Lower leg skin (tissue), 4 donors: ENCODE data around the gene ARID5A. TPM values are rescaled to one million over a fixed set of nuclear protein-coding genes. Genes with fewer than 3 reads are reported as not detected.
A peak's percentile ranks its signal among the peaks of the same experiment; 100 is the strongest.

ENCODE experiments used
- DNase-seq, 2 donors: peaks; one replicate each; pipeline ENCODE4 v3.0.0-alpha.2; 2019; ENCODE audit warnings: low spot score in 2 of 2
- H3K4me3 ChIP-seq: fragments of 200-600 bp; sonication (generic); 2 replicates; pipeline ENCODE4 v1.5.1; 2017; ENCODE audit warnings: mild to moderate bottlenecking, low read depth; ENCODE audit not compliant: poor library complexity, severe bottlenecking
- POLR2A ChIP-seq, 2 donors: fragments of 450-650 bp; IDR thresholded peaks; one replicate each; pipeline ENCODE4 v1.6.1; 2016 to 2017; ENCODE audit warnings: antibody characterized with exemption in 2 of 2, mild to moderate bottlenecking in 1 of 2, moderate library complexity in 1 of 2
- WGBS, 2 donors: methylation state at CpG; one replicate each; pipeline ENCODE4 v1.1.5; 2018; 5-methylcytosine and 5-hydroxymethylcytosine counted together
- intact Hi-C: fragments of 100-400 bp; cut with DNase I; formaldehyde crosslinking; loops from one replicate; pipeline ENCODE4 v1.15.0; 2023; ENCODE audit warnings: low total_unique reads
- total RNA-seq, 4 donors: library from RNA; depleted of rRNA; stranded (reverse); fragments of >200 nt; gene quantifications; one replicate each; pipeline ENCODE4 v1.1.0, GENCODE V29; 2016
- TF ChIP-seq, protein P1 (sequence below), 3 donors: fragments of 450-650 bp; IDR thresholded peaks; one replicate each; pipeline ENCODE4 v1.5.1; 2016; ENCODE audit warnings: antibody characterized with exemption in 3 of 3, mild to moderate bottlenecking in 3 of 3, moderate library complexity in 2 of 3

Gene ARID5A
- total RNA-seq, 4 donors from 2014 or later: 12.0 to 23.0 (median 19.7) TPM

DNA sequence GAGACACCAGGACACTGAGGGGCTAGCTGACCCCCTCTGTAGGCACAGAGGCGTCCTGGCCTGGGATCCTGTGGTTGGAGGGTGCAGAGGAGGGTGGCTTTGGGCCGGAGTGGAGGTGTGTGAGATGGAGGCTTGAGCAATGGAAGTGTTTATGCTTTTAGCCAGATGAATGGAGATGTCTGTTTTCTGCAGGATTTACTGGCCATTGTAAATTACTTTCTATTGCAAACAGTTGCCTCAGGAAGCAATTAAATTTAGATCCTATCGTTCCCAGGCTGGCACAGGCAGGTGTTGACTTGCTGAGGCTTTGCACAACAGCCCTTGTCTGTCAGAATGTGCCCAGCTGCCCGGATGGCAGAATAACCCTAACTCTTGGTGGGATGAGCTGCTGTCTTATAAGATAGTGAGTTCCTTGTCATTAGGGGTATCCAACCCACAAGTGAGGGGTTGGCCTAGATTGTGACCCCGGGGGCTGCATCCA lies 1.8 kb upstream of the ARID5A start:
- intact Hi-C loops: no loop called here

DNA sequence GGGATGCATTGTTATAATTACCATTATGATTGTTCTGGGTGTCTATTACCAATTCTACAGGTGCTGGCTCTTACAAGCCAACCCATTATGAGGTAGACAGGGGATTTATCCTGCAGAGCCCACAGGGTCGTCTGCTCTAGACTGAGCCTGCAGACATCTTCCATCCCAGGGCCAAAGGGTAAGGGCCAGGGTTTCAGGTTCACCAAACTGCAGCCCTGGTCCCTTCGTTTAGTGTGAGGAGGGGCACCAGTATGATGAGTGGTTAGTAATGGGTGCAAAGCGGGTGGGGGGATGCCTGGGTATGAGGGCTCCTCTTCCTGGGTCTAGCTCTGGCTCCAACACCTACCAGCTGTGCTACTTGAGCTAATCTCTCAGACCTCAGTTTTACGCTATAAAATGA lies 1.2 kb upstream of the ARID5A start:
- no peak for DNase-seq
- WGBS, 2 donors: 82 to 83% methylated on average over 4 of the region's 4 CpGs
- intact Hi-C loops: no loop called here
- TF ChIP-seq, protein P1, sequence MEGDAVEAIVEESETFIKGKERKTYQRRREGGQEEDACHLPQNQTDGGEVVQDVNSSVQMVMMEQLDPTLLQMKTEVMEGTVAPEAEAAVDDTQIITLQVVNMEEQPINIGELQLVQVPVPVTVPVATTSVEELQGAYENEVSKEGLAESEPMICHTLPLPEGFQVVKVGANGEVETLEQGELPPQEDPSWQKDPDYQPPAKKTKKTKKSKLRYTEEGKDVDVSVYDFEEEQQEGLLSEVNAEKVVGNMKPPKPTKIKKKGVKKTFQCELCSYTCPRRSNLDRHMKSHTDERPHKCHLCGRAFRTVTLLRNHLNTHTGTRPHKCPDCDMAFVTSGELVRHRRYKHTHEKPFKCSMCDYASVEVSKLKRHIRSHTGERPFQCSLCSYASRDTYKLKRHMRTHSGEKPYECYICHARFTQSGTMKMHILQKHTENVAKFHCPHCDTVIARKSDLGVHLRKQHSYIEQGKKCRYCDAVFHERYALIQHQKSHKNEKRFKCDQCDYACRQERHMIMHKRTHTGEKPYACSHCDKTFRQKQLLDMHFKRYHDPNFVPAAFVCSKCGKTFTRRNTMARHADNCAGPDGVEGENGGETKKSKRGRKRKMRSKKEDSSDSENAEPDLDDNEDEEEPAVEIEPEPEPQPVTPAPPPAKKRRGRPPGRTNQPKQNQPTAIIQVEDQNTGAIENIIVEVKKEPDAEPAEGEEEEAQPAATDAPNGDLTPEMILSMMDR (IDR thresholded peaks at IDR 0.05): no peak
- TF ChIP-seq POLR2A (IDR thresholded peaks at IDR 0.05): no peak
- H3K4me3 ChIP-seq: no peak overlapping the region

More for the DNA sequence above, 1.8 kb upstream of the ARID5A start:
- no peak for DNase-seq
- no peak overlapping the region for H3K4me3 ChIP-seq
- no peak for TF ChIP-seq POLR2A (IDR thresholded peaks at IDR 0.05)
- TF ChIP-seq, protein P1 (IDR thresholded peaks at IDR 0.05): no peak
- WGBS, 2 donors: 23 to 47% methylated on average over 5 of the region's 5 CpGs

DNA sequence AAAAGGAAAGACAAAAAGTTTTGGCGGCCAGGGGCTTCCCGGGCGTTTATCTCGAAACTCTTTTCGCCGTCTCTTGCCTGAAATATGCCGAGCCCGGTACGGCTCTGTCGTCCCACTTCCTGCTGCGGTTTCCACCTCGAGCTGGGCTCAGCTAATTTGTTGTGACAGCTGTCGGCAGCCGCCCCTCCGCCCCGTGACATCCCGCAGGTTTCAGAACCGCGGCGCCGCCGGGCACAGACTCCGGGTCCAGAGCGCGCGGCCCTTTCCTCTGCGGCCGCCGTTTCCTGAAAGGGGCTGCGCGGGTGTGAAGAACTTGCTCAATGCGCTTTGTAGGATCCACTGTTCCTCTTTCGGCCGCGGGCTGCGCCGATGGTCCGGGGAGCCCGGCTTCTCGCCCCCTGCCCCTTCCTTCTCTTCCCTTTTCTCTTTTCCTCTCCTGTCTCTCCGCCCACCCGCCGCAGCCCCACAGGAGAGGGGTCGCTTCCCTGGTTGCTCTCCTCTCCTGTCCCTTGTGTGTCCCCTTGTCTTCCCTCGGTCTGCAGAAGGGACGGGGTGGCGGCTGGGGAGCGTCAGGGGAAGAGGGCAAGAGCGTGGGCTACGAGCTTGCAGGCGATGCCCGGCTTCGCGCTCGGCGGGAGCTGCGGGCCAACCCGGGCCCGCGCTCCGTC lies 648 bp downstream of the ARID5A start:
- H3K4me3 ChIP-seq: peak overlapping the region; percentile 88
- DNase-seq: peak; percentile 72 to 95
- 0 to 1% methylated on average over 48 to 61 of the region's 61 CpGs for WGBS, 2 donors
- intact Hi-C loops: no loop called here
- TF ChIP-seq POLR2A (IDR thresholded peaks at IDR 0.05): no peak

DNA sequence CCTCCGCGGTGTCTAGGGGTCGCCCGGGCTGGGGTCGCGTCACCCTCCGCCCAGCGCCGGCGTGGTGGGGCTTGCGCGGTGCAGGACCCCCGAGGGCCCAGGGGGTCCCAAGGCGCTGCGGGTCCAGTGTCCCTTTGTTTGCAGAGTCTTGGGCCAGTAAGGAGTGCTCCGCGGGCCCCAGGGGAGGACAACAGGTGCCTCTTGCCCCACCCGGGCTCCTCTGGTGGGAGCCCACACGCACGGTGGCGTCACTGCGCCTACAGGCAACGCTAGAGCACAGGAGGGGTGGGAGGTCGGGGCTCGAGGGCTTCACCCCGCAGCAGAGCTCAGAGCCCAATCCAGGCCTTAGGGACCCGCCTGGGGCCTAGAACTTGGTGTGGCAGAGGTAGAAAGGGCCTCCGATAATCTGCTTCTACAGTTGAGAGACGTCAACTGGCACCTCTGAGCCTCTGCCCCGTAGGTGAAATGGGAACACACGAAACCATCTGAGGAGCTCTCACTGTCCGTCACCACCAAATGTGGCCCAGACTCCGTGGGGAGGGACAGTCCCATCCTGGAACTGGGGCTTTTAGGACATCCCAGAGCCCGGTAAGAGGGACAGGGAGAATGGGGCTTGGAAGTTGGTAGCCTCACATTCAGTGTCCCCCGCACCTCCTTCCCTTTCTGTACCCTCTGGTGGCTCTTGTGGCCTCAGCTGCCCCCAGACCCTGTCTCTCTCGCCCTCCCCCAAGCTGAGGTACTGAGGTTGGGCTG lies 1.4 kb downstream of the ARID5A start:
- intact Hi-C loops: no loop called here
- no peak for DNase-seq
- 8 to 17% methylated on average over 25 to 27 of the region's 36 CpGs for WGBS, 2 donors
- TF ChIP-seq, protein P1 (IDR thresholded peaks at IDR 0.05): no peak
- TF ChIP-seq POLR2A (IDR thresholded peaks at IDR 0.05): no peak
- peak overlapping the region; percentile 88 for H3K4me3 ChIP-seq

DNA sequence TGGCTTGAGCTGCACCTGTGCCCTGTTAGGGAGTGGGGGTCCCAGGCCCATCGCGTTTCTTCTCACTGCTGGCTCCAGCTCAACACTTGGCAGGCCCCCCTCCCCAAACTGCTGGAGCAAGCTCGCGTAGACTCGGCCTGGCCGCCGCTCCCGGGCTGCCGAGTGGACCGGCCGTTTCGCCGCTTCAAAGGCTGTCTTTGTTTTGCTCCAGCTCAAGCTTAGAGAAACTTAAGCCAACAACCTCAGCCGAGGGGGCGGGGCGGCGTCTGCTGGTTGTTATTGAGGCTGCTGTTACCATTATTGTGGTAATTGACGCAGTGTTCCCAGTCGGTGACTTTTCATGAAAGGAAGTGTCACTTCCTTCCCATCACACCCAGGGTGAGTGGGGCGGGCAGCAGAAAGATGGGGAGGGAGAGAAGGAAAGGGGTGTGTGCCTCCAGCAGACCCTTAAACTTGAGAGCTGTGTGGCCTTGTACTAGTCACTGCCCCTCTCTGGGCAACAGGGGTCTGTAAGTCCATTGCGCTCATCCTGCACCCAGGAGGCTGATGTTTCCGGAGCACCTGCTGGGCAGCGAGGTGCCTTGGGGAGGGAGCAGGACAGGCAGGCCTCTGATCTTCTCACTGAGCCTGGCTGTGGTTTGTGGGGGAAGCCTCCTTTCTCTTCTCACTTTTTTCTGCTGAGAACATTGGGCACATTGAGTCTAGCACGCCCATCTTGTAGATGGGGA lies 2.1 kb downstream of the ARID5A start:
- 33 to 48% methylated on average over 23 to 24 of the region's 24 CpGs for WGBS, 2 donors
- peak; percentile 86 to 98 for DNase-seq
- intact Hi-C loops: no loop called here
- H3K4me3 ChIP-seq: peak overlapping the region; percentile 88
- TF ChIP-seq POLR2A (IDR thresholded peaks at IDR 0.05): no peak
- TF ChIP-seq, protein P1 (IDR thresholded peaks at IDR 0.05): no peak
